Astrocyte of the spinal cord (primary cell): ENCODE data around the gene TRIP6.

ENCODE experiments used
- DNase-seq: peaks from one replicate; pipeline ENCODE4 v3.0.0; 2011; ENCODE audit warnings: low read depth, low spot score
- H3K4me3 ChIP-seq: 2 replicates; pipeline ENCODE4 v1.5.1; 2011; ENCODE audit warnings: low read depth, mild to moderate bottlenecking, low read length, moderate library complexity
- in situ Hi-C: cut with HindIII; loops from 2 replicates; pipeline ENCODE4 v1.10.0; 2017; ENCODE audit warnings: low sequenced_read_pairs
- TF ChIP-seq, protein P1 (sequence below): IDR thresholded peaks from 2 replicates; pipeline ENCODE4 v1.5.1; 2012; ENCODE audit warnings: low read depth, mild to moderate bottlenecking, low read length, inconsistent platforms

The TRIP6 gene

GRCh38 chr7:100890653-100891567, 23.7 kb downstream of the TRIP6 start:
- TF ChIP-seq, protein P1, sequence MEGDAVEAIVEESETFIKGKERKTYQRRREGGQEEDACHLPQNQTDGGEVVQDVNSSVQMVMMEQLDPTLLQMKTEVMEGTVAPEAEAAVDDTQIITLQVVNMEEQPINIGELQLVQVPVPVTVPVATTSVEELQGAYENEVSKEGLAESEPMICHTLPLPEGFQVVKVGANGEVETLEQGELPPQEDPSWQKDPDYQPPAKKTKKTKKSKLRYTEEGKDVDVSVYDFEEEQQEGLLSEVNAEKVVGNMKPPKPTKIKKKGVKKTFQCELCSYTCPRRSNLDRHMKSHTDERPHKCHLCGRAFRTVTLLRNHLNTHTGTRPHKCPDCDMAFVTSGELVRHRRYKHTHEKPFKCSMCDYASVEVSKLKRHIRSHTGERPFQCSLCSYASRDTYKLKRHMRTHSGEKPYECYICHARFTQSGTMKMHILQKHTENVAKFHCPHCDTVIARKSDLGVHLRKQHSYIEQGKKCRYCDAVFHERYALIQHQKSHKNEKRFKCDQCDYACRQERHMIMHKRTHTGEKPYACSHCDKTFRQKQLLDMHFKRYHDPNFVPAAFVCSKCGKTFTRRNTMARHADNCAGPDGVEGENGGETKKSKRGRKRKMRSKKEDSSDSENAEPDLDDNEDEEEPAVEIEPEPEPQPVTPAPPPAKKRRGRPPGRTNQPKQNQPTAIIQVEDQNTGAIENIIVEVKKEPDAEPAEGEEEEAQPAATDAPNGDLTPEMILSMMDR = no peak
- DNase-seq = no peak
- peak overlapping the region; percentile 51 for H3K4me3 ChIP-seq
- in situ Hi-C loops = no loop called here

DNA sequence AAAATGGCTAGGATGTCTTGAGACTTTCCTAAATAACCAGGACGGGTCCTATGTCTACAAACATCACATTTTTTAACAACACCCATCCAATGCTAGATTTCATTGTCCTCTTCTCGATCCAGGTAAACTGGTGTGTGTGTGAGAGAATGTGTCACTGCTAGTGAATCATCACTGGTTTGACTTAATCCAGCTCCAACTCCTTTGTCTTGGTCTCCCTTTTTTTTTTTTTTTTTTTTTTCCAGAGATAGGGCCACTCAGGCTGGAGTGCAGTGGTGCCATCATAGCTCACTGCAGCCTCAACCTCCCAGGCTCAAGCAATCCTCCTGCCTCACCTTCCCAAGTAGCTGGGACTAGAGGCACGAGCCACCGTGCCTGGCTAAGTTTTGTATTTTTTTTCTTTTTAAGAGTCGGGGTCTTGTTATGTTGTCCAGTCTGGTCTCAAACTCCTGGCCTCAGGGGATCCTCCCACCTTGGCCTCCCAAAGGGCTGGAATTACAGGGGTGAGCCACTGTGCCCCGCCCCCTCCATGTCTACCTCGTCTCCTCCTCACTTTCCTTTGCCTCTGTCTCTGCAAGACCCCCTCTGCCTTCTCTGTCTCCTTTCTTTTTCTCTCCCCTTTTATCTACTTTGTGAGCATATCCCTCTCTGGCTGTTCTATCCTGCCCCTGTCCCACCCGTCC, 24.5 kb downstream of the TRIP6 start:
- TF ChIP-seq, protein P1 = no peak
- no peak overlapping the region for H3K4me3 ChIP-seq
- DNase-seq = no peak
- in situ Hi-C loops = no loop called here

DNA sequence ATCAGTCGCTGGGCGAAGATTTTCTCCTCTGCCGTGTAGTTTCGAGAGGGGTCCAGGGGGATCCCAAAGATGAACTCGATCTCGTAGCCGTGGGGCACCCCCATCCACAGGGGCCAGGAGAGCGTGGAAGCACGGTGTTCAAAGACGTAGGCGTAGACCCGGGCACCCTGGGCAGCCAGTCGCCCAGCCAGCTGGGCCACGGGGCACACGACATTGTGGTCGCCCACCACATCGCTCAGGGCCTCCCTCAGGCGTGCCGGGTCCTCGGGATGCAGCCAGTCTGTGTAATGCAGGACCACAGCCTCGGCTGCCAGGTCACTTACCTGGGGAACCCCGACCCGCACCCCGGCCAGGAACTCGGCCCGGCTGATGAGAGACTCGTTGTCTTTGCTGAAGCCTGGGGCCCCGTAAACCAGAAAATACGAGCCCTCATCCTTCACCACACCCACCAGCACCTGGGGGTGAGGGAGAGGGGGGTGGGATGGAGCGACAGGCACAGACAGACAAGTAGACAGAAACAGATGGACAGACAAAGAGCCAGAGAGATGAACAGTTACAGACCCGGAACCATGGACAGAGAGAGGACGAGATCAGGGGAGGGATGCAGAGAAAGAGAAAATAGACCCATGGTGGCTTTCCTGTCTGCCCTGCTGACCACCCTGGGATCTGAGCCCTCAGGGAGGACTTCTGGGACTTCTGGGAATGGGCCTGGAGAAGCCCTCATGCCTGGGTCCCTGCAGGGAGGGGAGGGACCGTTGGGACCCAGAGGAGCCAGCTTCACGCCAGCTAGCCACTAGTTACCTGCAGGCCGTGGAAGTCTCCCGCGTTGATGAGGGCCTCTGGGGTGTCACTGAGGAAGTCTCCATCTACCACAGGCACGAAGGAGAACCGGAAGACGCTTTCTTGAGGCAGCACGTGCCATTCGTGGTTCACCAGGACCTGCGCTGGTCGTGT, 25.5 kb downstream of the TRIP6 start:
- no peak for DNase-seq
- H3K4me3 ChIP-seq = no peak overlapping the region
- in situ Hi-C loops = no loop called here
- TF ChIP-seq, protein P1 = no peak

DNA sequence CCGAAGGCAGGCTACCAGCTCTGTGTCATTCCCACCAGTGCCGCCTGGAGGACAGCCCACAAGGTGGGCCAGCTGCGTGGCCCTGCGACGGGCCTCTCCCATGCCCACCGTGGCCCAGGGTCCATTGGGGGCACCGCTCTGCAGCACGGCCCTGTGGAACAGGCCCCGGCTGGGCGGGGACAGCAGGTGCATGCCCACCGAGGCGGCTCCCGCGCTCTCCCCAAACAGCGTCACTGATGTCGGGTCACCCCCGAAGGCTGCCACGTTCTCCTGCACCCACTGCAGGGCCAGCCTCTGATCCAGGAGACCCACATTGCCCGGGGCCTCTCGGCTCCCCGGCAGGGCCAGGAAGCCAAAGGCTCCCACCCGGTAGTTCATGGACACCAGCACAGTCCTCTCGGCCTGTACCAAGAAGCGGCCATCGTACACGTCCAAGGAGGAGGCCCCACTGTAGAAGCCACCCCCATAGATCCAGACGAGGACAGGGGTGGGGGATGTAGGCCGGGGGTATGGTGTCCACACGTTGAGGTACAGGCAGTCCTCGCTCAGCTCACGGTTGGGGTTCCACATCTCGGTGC, 26.2 kb downstream of the TRIP6 start:
- no peak for DNase-seq
- H3K4me3 ChIP-seq = no peak overlapping the region
- in situ Hi-C loops = no loop called here
- TF ChIP-seq, protein P1 = no peak

DNA sequence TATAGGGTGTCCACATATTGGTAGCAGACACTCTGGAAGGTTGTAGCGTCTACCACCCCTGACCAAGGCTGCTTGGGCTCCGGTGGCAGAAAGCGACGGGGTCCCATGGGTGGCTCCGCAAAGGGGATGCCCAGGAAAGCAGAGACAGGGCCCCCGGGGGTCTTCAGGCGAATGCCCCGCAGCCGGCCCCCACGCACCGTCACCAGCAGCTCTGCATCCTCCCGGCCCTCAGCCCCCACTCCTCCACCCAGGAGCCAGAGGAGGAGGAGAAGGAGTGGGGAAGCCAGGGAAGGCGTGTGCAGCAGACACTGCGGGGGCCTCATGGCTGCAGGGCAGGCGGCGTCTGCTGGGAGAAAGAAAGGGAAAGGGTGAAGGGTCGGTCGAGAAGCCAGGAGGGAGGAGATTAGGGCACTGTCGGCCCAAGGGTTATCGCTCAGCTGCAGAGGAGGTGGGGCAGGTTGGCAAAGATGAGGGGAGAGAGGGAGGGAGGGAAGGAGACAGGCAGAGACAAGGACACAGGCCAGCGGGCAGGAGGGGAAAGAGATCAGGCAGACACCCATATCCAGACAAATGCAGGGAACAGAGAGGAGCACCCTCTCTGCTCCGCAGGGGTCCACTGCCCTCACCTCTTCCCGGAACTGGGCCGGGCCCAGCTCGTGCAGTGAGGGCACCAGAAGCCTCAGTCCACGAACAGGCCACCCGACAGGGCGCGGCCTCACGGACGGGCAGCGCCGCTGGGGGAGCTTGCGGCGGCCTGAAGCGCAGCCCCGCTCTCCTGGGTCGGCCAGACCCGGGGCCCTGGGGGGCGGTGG, 26.9 kb downstream of the TRIP6 start:
- in situ Hi-C loops = no loop called here
- no peak for DNase-seq
- H3K4me3 ChIP-seq = no peak overlapping the region
- TF ChIP-seq, protein P1 = no peak
